Mesendoderm (in vitro differentiated cells): ENCODE measurements around the gene EIF4E1B.

Source experiments
- DNase-seq: peaks from one replicate; pipeline ENCODE4 v3.0.0; 2013
- H2AK5ac ChIP-seq: 2 replicates; pipeline ENCODE4 v1.6.1; 2013; ENCODE audit warnings: low read length, inconsistent platforms
- H2BK120ac ChIP-seq: 2 replicates; pipeline ENCODE4 v1.6.1; 2013; ENCODE audit warnings: low read depth, mild to moderate bottlenecking, low read length, moderate library complexity, mixed read lengths
- H2BK15ac ChIP-seq: replicated peaks from 2 replicates; pipeline ENCODE4 v1.6.1; 2013; ENCODE audit warnings: low read depth, mild to moderate bottlenecking, moderate library complexity
- H2BK5ac ChIP-seq: 2 replicates; pipeline ENCODE4 v1.6.1; 2013; ENCODE audit warnings: low read length, inconsistent platforms
- H3K18ac ChIP-seq: 2 replicates; pipeline ENCODE4 v1.6.1; 2013; ENCODE audit warnings: mild to moderate bottlenecking, low read length, mixed read lengths
- H3K23ac ChIP-seq: one replicate; pipeline ENCODE4 v1.6.1; 2013; ENCODE audit warnings: low read length
- H3K27ac ChIP-seq: 2 replicates; pipeline ENCODE4 v1.5.1; 2013; ENCODE audit warnings: low read depth, mild to moderate bottlenecking, inconsistent platforms, low read length, moderate library complexity
- H3K27me3 ChIP-seq: 2 replicates; pipeline ENCODE4 v1.6.1; 2013; ENCODE audit warnings: low read length, control low read depth, mild to moderate bottlenecking, inconsistent platforms; ENCODE audit not compliant: insufficient read depth, poor library complexity
- H3K36me3 ChIP-seq: 2 replicates; pipeline ENCODE4 v1.6.1; 2013; ENCODE audit warnings: low read length, inconsistent platforms; ENCODE audit not compliant: control insufficient read depth, insufficient read depth
- H3K4ac ChIP-seq: one replicate; pipeline ENCODE4 v1.6.1; 2013; ENCODE audit warnings: low read depth, mild to moderate bottlenecking, low read length, moderate library complexity
- H3K4me1 ChIP-seq: 2 replicates; pipeline ENCODE4 v1.6.1; 2013; ENCODE audit warnings: low read depth, low read length, inconsistent platforms; ENCODE audit not compliant: control insufficient read depth
- H3K4me2 ChIP-seq: 2 replicates; pipeline ENCODE4 v1.6.1; 2013; ENCODE audit warnings: low read length
- H3K4me3 ChIP-seq: 2 replicates; pipeline ENCODE4 v1.5.1; 2013; ENCODE audit warnings: mild to moderate bottlenecking, low read length
- H3K56ac ChIP-seq: one replicate; pipeline ENCODE4 v1.6.1; 2013; ENCODE audit warnings: low read length
- H3K79me1 ChIP-seq: 2 replicates; pipeline ENCODE4 v1.6.1; 2013; ENCODE audit warnings: low read length, inconsistent platforms
- H3K79me2 ChIP-seq: 2 replicates; pipeline ENCODE4 v1.6.1; 2013; ENCODE audit warnings: mild to moderate bottlenecking, low read length; ENCODE audit not compliant: control insufficient read depth, insufficient read depth
- H3K9ac ChIP-seq: 2 replicates; pipeline ENCODE4 v1.6.1; 2013; ENCODE audit warnings: low read length, inconsistent platforms
- H4K5ac ChIP-seq: one replicate; pipeline ENCODE4 v1.6.1; 2013; ENCODE audit warnings: low read length
- H4K8ac ChIP-seq: one replicate; pipeline ENCODE4 v1.6.1; 2013; ENCODE audit warnings: low read depth, mild to moderate bottlenecking, control low read depth, low read length, moderate library complexity
- WGBS: extraction: QIAGEN DNeasy Blood & Tissue Kit; methylation state at CpG from one replicate; pipeline ENCODE4 v1.1.7; 2013; ENCODE audit warnings: low lambda C conversion rate, missing lambda C conversion rate; ENCODE audit not compliant: insufficient coverage; ENCODE audit errors: extremely low coverage; 5-methylcytosine and 5-hydroxymethylcytosine counted together

EIF4E1B gene

DNA sequence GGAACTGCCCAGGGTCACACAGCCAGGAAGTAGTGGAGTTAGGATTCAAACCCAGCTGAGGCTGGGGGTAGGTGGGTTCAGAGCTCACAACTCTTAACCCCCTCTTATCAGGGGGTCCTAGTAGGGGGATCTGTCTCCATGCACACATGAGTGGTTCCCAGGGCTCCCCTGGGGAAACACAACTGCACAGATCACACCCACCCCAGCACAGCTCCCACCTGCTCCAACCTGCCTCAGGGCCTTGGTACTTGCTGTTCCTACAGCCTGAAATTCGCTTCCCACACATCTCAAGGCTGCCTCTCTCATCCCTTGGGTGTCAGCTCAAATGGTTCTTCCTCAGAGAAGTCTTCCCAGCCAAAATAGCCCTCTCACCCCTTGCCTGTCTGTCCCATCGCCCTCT is 5.0 kb upstream of the EIF4E1B start:
- Histone ChIP-seq H4K8ac (no peak overlapping the region), H3K79me1 (no peaks in the 10 kb centered on the region), H2AK5ac (no peak overlapping the region), H2BK5ac (no peak overlapping the region), H3K4me3 (no peak overlapping the region), H3K18ac (no peak overlapping the region), H3K27me3 (peaks cover 2% of the 10 kb centered on the region), H3K4ac (no peak overlapping the region), H3K27ac (no peak overlapping the region), H3K56ac (no peak overlapping the region), H2BK15ac (no peak overlapping the region), H3K4me2 (no peak overlapping the region), H4K5ac (no peak overlapping the region), H3K36me3 (no peaks in the 10 kb centered on the region), H3K23ac (no peak overlapping the region), H3K4me1 (no peaks in the 10 kb centered on the region), H2BK120ac (no peak overlapping the region), H3K79me2 (no peaks in the 10 kb centered on the region), H3K9ac (no peak overlapping the region)
- no peak for DNase-seq
- WGBS = no CpG with 5 or more reads among the region's 2 CpGs

DNA sequence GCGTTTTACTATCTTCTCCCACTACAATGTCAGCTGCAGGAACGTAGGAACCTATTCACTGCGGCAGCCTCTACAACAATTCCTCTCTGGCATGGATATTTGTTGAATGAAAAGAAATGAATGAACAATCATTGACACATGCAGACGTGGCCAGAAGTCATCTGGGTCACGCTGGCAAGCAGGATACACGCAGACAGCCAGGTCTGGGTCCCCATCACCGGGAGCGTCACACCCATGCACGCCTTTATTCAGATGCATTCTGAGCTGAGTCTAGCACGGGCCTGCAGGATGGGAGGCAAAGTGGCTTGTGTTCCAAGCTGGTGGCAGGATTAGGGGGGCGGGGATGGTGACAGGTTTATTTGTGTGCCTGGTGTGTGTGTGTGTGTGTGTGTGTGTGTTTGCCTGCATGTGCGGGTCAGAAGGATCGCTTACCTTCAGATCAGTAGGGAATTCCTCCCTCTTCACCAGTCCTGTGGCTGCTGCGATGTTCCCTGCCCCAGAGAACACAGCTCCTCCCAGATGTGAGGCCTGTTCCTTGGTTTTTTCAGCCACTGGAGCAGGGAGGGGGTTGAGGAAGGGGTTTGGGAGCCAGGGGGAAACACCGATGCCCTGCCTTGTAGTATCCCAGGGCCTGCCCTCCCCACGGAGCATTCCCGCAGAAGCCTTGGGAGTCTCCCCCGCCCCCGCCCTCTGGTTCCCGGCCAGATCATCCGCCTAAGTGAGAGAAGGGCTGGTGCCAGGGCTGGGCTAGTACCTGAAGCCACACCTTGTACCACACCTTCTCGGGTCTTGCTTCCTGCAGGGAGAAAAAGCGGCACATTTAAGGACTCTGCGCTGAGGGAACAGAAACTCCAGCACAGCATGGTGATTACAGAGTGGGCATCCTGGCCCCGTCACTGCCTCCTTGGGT is 4.3 kb upstream of the EIF4E1B start:
- Histone ChIP-seq H3K79me1 (no peaks in the 10 kb centered on the region), H2BK15ac (no peak overlapping the region), H3K4me3 (no peak overlapping the region), H4K5ac (no peak overlapping the region), H3K36me3 (no peaks in the 10 kb centered on the region), H2BK5ac (no peak overlapping the region), H3K27me3 (peaks cover 5% of the 10 kb centered on the region), H3K27ac (no peak overlapping the region), H3K4me2 (no peak overlapping the region), H2BK120ac (no peak overlapping the region), H3K56ac (no peak overlapping the region), H3K4ac (no peak overlapping the region), H3K23ac (no peak overlapping the region), H2AK5ac (no peak overlapping the region), H3K4me1 (peaks cover 3% of the 10 kb centered on the region), H4K8ac (no peak overlapping the region), H3K79me2 (no peaks in the 10 kb centered on the region), H3K18ac (no peak overlapping the region), H3K9ac (no peak overlapping the region)
- no peak for DNase-seq
- no CpG with 5 or more reads among the region's 25 CpGs for WGBS

DNA sequence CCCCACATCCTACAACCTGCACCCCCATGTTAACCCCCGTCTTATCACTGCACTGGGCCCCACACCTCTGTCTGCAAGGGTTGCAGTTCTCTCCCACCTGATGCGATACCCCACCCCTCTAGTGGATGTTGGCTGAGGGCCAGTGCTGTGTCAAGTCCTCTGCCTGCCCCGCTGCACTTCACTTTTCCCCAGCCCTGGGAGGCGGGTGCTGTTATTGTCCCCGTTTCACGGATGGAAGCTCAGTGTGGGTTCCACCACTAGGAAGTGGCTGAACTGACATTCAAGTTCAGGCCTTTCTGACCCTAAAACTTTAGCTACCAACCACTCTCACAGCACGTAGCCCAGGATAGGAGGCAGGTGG is 3.6 kb upstream of the EIF4E1B start:
- no peak overlapping the region for H3K4me2 ChIP-seq
- H3K18ac ChIP-seq = no peak overlapping the region
- no peak for DNase-seq
- WGBS = no CpG with 5 or more reads among the region's 7 CpGs
- H3K27ac ChIP-seq = no peak overlapping the region
- H3K4me3 ChIP-seq = no peak overlapping the region
- peaks cover 3% of the 10 kb centered on the region for H3K4me1 ChIP-seq
- no peak overlapping the region for H2BK120ac ChIP-seq
- no peak overlapping the region for H2BK5ac ChIP-seq
- no peaks in the 10 kb centered on the region for H3K79me1 ChIP-seq
- no peak overlapping the region for H3K23ac ChIP-seq
- peaks cover 8% of the 10 kb centered on the region for H3K27me3 ChIP-seq
- H3K79me2 ChIP-seq = no peaks in the 10 kb centered on the region
- H3K56ac ChIP-seq = no peak overlapping the region
- H3K4ac ChIP-seq = no peak overlapping the region
- H3K9ac ChIP-seq = no peak overlapping the region
- no peak overlapping the region for H4K5ac ChIP-seq
- H4K8ac ChIP-seq = no peak overlapping the region
- no peak overlapping the region for H2BK15ac ChIP-seq
- no peaks in the 10 kb centered on the region for H3K36me3 ChIP-seq
- no peak overlapping the region for H2AK5ac ChIP-seq

DNA sequence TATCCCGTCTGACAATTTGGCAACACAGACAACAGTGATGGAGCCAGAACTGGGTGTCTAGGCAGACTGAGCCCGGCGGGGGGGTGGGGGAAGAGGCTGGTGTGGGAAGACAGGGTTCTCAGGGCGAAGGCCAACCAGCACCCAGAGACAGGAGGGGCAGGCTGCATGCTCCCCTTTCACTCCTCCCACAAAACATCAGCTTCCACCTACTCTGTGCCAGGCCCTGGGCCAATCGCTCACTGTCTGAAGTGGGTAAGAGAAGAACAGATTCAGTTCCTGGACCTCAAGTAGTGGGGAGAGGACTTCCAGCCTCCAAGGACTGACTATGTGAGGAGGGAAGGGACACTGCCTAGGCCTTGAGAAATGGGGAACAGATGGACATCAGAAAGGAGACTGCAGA is 2.9 kb upstream of the EIF4E1B start:
- Histone ChIP-seq H3K23ac (no peak overlapping the region), H3K27me3 (peaks cover 8% of the 10 kb centered on the region), H3K4me3 (no peak overlapping the region), H4K5ac (no peak overlapping the region), H3K36me3 (no peaks in the 10 kb centered on the region), H3K9ac (no peak overlapping the region), H3K79me1 (no peaks in the 10 kb centered on the region), H3K79me2 (no peaks in the 10 kb centered on the region), H2BK5ac (no peak overlapping the region), H3K56ac (no peak overlapping the region), H3K18ac (no peak overlapping the region), H3K27ac (no peak overlapping the region), H2AK5ac (no peak overlapping the region), H4K8ac (no peak overlapping the region), H3K4me1 (peaks cover 3% of the 10 kb centered on the region), H3K4ac (no peak overlapping the region), H2BK15ac (no peak overlapping the region), H2BK120ac (no peak overlapping the region), H3K4me2 (no peak overlapping the region)
- WGBS = no CpG with 5 or more reads among the region's 5 CpGs
- DNase-seq = no peak

DNA sequence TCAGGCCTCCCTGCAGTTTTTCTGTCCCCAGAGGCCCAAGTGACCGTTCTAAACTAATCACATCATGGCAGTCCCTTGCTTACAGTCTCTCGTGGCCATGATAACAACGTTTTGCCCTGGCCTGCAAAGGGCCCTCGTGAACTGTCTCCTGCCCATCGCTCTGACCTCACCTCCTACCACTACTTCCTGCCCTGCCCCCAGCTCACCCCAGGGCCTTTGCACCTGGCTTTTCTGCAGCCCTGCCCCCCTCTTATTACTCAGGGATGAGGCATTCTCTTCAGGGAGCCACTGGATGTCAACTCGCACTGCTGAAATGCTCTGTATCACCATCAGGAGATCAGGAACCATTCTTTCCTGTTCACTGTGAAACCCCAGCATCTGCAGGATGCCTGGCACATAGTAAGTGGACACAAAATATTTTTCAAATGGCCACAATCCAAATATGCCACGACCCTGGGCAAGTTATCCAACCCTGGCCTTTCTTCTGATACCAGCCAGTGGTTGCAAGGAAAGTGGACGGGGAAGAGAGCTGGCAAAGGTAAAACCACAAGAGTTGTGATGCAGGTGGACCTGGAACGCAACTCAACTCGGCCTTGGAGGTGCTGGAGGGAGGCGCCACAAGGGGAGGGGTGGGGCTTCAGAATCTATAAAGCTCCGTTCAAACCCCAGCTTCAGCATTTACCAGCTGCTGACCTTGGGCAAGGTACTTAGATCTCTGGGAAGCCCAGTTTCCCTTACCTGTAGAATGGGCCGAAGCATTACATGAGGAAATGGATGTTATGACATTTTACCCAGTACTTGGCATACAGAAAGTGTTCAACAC is 1.9 kb upstream of the EIF4E1B start:
- Histone ChIP-seq H3K9ac (no peak overlapping the region), H3K56ac (no peak overlapping the region), H3K4me3 (no peak overlapping the region), H2BK120ac (no peak overlapping the region), H3K4ac (no peak overlapping the region), H3K18ac (no peak overlapping the region), H2BK15ac (no peak overlapping the region), H3K4me1 (peaks cover 3% of the 10 kb centered on the region), H3K79me2 (no peaks in the 10 kb centered on the region), H3K27ac (no peak overlapping the region), H3K79me1 (no peaks in the 10 kb centered on the region), H3K36me3 (no peaks in the 10 kb centered on the region), H2AK5ac (no peak overlapping the region), H3K4me2 (no peak overlapping the region), H4K8ac (no peak overlapping the region), H3K23ac (no peak overlapping the region), H4K5ac (no peak overlapping the region), H3K27me3 (peaks cover 8% of the 10 kb centered on the region), H2BK5ac (no peak overlapping the region)
- WGBS = no CpG with 5 or more reads among the region's 13 CpGs
- no peak for DNase-seq
